H1 (cell line): ENCODE data around the gene PRKCH. TPM values are rescaled to one million over a fixed set of nuclear protein-coding genes. Genes with fewer than 3 reads are reported as not detected.

Experiments
- CTCF ChIA-PET: fragments of 300-600 bp; sonication (Branson Sonifier 250); formaldehyde crosslinking; loops from one replicate; lab custom pipeline; 2021; ENCODE audit not compliant: partially characterized antibody; lab: Charles Lee
- POLR2A ChIA-PET: fragments of 300-600 bp; sonication (Branson Sonifier 250); formaldehyde crosslinking; loops from one replicate; lab custom pipeline; 2021; ENCODE audit warnings: inconsistent platforms; ENCODE audit not compliant: partially characterized antibody; lab: Charles Lee
- DNase-seq, 2 experiments: peaks; one replicate each; pipeline versions ENCODE4 v3.0.0 to v3.0.0-alpha.2; 2010 to 2022; ENCODE audit warnings: low spot score in 2 of 2, low read depth in 1 of 2, mixed read lengths in 1 of 2
- FAIRE-seq: peaks from 2 replicates; lab custom pipeline; 2011; peaks lifted over from hg19 to GRCh38; lab: Jason Lieb, UNC
- H2AFZ ChIP-seq: 2 replicates; pipeline ENCODE4 v1.8.1; 2012; ENCODE audit warnings: low read length, inconsistent platforms
- H2AK5ac ChIP-seq: 2 replicates; pipeline ENCODE4 v1.6.1; 2013; ENCODE audit warnings: low read depth, low read length
- H2BK120ac ChIP-seq: replicated peaks from 2 replicates; pipeline ENCODE3; 2013; ENCODE audit warnings: low read depth, low read length, inconsistent platforms
- H2BK12ac ChIP-seq: 2 replicates; pipeline ENCODE4 v1.6.1; 2013; ENCODE audit warnings: low read depth, low read length
- H2BK15ac ChIP-seq: 2 replicates; pipeline ENCODE4 v1.6.1; 2013; ENCODE audit warnings: low read length
- H2BK20ac ChIP-seq: 2 replicates; pipeline ENCODE4 v1.6.1; 2013; ENCODE audit warnings: low read length
- H2BK5ac ChIP-seq: 2 replicates; pipeline ENCODE4 v1.6.1; 2013; ENCODE audit warnings: low read depth, low read length
- H3K14ac ChIP-seq: 2 replicates; pipeline ENCODE4 v1.6.1; 2013; ENCODE audit warnings: inconsistent platforms; ENCODE audit not compliant: insufficient read length
- H3K18ac ChIP-seq: 2 replicates; pipeline ENCODE4 v1.6.1; 2013; ENCODE audit warnings: low read length; ENCODE audit errors: extremely low read depth
- H3K23ac ChIP-seq: 2 replicates; pipeline ENCODE4 v1.6.1; 2013; ENCODE audit warnings: inconsistent platforms; ENCODE audit not compliant: insufficient read length
- H3K23me2 ChIP-seq: 2 replicates; pipeline ENCODE4 v1.6.1; 2013; ENCODE audit warnings: low read depth, low read length
- H3K27ac ChIP-seq: 2 replicates; pipeline ENCODE4 v1.6.1; 2011; ENCODE audit warnings: low read depth, low read length, inconsistent platforms
- H3K27me3 ChIP-seq, 4 experiments: replicated peaks in 1 of 4; 1 replicate in 1 of 4; 2 replicates in 3 of 4; pipeline versions ENCODE4 v1.6.1 to v1.8.1; 2011 to 2013; ENCODE audit warnings: low read length in 3 of 4, mild to moderate bottlenecking in 3 of 4, inconsistent platforms in 2 of 4, mixed read lengths in 2 of 4, moderate library complexity in 1 of 4; ENCODE audit not compliant: control insufficient read depth in 3 of 4, insufficient read depth in 3 of 4; ENCODE audit errors: extremely low read depth in 1 of 4
- H3K36me3 ChIP-seq, 4 experiments: 2 replicates each; pipeline versions ENCODE4 v1.6.1 to v1.8.1; 2011 to 2013; ENCODE audit warnings: mild to moderate bottlenecking in 4 of 4, low read length in 3 of 4, moderate library complexity in 2 of 4, control low read depth in 1 of 4, inconsistent platforms in 1 of 4; ENCODE audit not compliant: insufficient read depth in 4 of 4, control insufficient read depth in 2 of 4
- H3K4ac ChIP-seq: replicated peaks from 2 replicates; pipeline ENCODE3; 2013; ENCODE audit warnings: low read length, low read depth, mixed read lengths, inconsistent platforms; ENCODE audit not compliant: insufficient read length
- H3K4me1 ChIP-seq, 4 experiments: replicated peaks in 1 of 4; 1 replicate in 1 of 4; 2 replicates in 3 of 4; pipeline versions ENCODE4 v1.6.1 to v1.8.1; 2011 to 2013; ENCODE audit warnings: low read length in 3 of 4, inconsistent platforms in 2 of 4, mixed read lengths in 1 of 4; ENCODE audit not compliant: insufficient read depth in 4 of 4, control insufficient read depth in 3 of 4
- H3K4me2 ChIP-seq, 2 experiments: 2 replicates each; pipeline versions ENCODE4 v1.6.1 to v1.8.1; 2011 to 2013; ENCODE audit warnings: low read depth in 2 of 2, low read length in 2 of 2, control low read depth in 1 of 2, inconsistent platforms in 1 of 2, mild to moderate bottlenecking in 1 of 2; ENCODE audit not compliant: insufficient read depth in 1 of 2
- H3K4me3 ChIP-seq, 4 experiments: fragments of 200-600, 300-600 bp in 1 of 4; sonication (generic), shearing (Covaris generic), sonication (Bioruptor Twin) in 1 of 4; 2 replicates each; pipeline versions ENCODE4 v1.5.1 to v1.8.1; 2011 to 2016; ENCODE audit warnings: low read length in 4 of 4, low read depth in 3 of 4, control low read depth in 2 of 4, inconsistent platforms in 2 of 4, mild to moderate bottlenecking in 2 of 4, mixed read lengths in 1 of 4, moderate library complexity in 1 of 4; ENCODE audit not compliant: insufficient read depth in 2 of 4; ENCODE audit errors: extremely low read depth in 1 of 4
- H3K56ac ChIP-seq: replicated peaks from 2 replicates; pipeline ENCODE3; 2013; ENCODE audit warnings: low read depth, mild to moderate bottlenecking, mixed read lengths, low read length, inconsistent platforms; ENCODE audit not compliant: insufficient read length
- H3K79me1 ChIP-seq: 2 replicates; pipeline ENCODE4 v1.6.1; 2013; ENCODE audit warnings: low read depth, low read length, control low read depth
- H3K79me2 ChIP-seq, 2 experiments: 2 replicates each; pipeline versions ENCODE4 v1.6.1 to v1.8.1; 2012 to 2013; ENCODE audit warnings: low read length in 2 of 2, mild to moderate bottlenecking in 2 of 2, inconsistent platforms in 1 of 2; ENCODE audit not compliant: insufficient read depth in 2 of 2, control insufficient read depth in 1 of 2
- H3K9ac ChIP-seq, 4 experiments: replicated peaks in 1 of 4; 1 replicate in 1 of 4; 2 replicates in 3 of 4; pipeline versions ENCODE4 v1.6.1 to v1.8.1; 2011 to 2013; ENCODE audit warnings: low read depth in 3 of 4, low read length in 3 of 4, control low read depth in 2 of 4, mild to moderate bottlenecking in 2 of 4, moderate library complexity in 2 of 4, inconsistent platforms in 1 of 4; ENCODE audit errors: extremely low read depth in 1 of 4
- H3K9me3 ChIP-seq, 2 experiments: 2 replicates each; pipeline versions ENCODE4 v1.6.1 to v1.8.1; 2012 to 2013; ENCODE audit warnings: mild to moderate bottlenecking in 2 of 2, moderate library complexity in 2 of 2, control low read depth in 1 of 2, inconsistent platforms in 1 of 2, low read depth in 1 of 2, low read length in 1 of 2, mixed read lengths in 1 of 2; ENCODE audit not compliant: insufficient read depth in 2 of 2
- H4K20me1 ChIP-seq, 2 experiments: replicated peaks in 1 of 2; 2 replicates each; pipeline versions ENCODE3 to v1.8.1; 2011 to 2013; ENCODE audit warnings: inconsistent platforms in 2 of 2, low read length in 2 of 2, mild to moderate bottlenecking in 1 of 2; ENCODE audit not compliant: insufficient read depth in 2 of 2, control insufficient read depth in 1 of 2
- H4K5ac ChIP-seq: 2 replicates; pipeline ENCODE4 v1.6.1; 2013; ENCODE audit warnings: low read length, low read depth, mixed read lengths, inconsistent platforms; ENCODE audit not compliant: insufficient read length
- H4K8ac ChIP-seq: 2 replicates; pipeline ENCODE4 v1.8.0; 2013; ENCODE audit warnings: mild to moderate bottlenecking, moderate library complexity, low read length, inconsistent platforms; ENCODE audit not compliant: insufficient read depth; ENCODE audit errors: extremely low read depth
- H4K91ac ChIP-seq: replicated peaks from 2 replicates; pipeline ENCODE3; 2013; ENCODE audit warnings: low read length, mixed read lengths, inconsistent platforms; ENCODE audit not compliant: insufficient read length
- ASH2L ChIP-seq: fragments of 200-600, 300-600 bp; sonication (generic); IDR thresholded peaks from one replicate; pipeline ENCODE4 v1.7.1; 2017; ENCODE audit warnings: low read length
- BCL11A ChIP-seq, 2 experiments: IDR thresholded peaks; one replicate each; pipeline ENCODE4 v1.6.1; 2011; ENCODE audit warnings: low read depth in 2 of 2, low read length in 2 of 2, mild to moderate bottlenecking in 2 of 2
- CREB1 ChIP-seq: IDR thresholded peaks from 2 replicates; pipeline ENCODE4 v1.6.1; 2012; ENCODE audit warnings: inconsistent platforms
- KDM5A ChIP-seq: fragments of 200-600 bp; IDR thresholded peaks from 2 replicates; pipeline ENCODE4 v1.7.1; 2012; ENCODE audit warnings: mild to moderate bottlenecking, low read length, inconsistent platforms, mixed read lengths
- MAX ChIP-seq: IDR thresholded peaks from 2 replicates; pipeline ENCODE4 v1.6.1; 2012; ENCODE audit warnings: inconsistent platforms
- NANOG ChIP-seq: IDR thresholded peaks from 2 replicates; pipeline ENCODE4 v1.6.1; 2011; ENCODE audit warnings: low read length, low read depth, mild to moderate bottlenecking, inconsistent platforms; ENCODE audit not compliant: insufficient read depth, poor library complexity, severe bottlenecking
- POLR2A ChIP-seq, 2 experiments: IDR thresholded peaks; 1 replicate in 1 of 2; 2 replicates in 1 of 2; pipeline ENCODE4 v1.6.1; 2011; ENCODE audit warnings: low read depth in 2 of 2, low read length in 2 of 2, mild to moderate bottlenecking in 2 of 2; ENCODE audit errors: control extremely low read depth in 1 of 2
- RXRA ChIP-seq: IDR thresholded peaks from 2 replicates; pipeline ENCODE4 v1.6.1; 2011; ENCODE audit warnings: low read depth, mild to moderate bottlenecking, low read length, moderate library complexity; ENCODE audit not compliant: insufficient read depth
- SIRT6 ChIP-seq: IDR thresholded peaks from one replicate; pipeline ENCODE4 v1.7.1; 2012; ENCODE audit warnings: low read length, inconsistent platforms
- TBP ChIP-seq: IDR thresholded peaks from 2 replicates; pipeline ENCODE4 v1.6.1; 2011; ENCODE audit warnings: low read depth, low read length, improper control_type of control experiment
- YY1 ChIP-seq: IDR thresholded peaks from 2 replicates; pipeline ENCODE4 v1.6.1; 2011; ENCODE audit warnings: low read depth, mild to moderate bottlenecking, low read length
- WGBS, 2 experiments: shearing (Covaris generic) in 1 of 2; methylation state at CpG; one replicate each; pipeline versions ENCODE4 v1.1.6 to v1.1.7; 2013 to 2015; ENCODE audit warnings: low lambda C conversion rate in 2 of 2, mixed read lengths in 2 of 2, inconsistent platforms in 1 of 2, low coverage in 1 of 2, missing lambda C conversion rate in 1 of 2; ENCODE audit not compliant: insufficient replicate concordance in 2 of 2, insufficient coverage in 1 of 2, insufficient read length in 1 of 2; ENCODE audit errors: extremely low coverage in 1 of 2, missing lambda C conversion rate in 1 of 2; 5-methylcytosine and 5-hydroxymethylcytosine counted together
- polyA plus RNA-seq, 7 experiments: library from polyadenylated mRNA; depleted of rRNA in 3 of 7; stranded (reverse) in 5 of 7; unstranded in 2 of 7; fragments of >200 nt in 5 of 7; fragments of 200-250 nt in 2 of 7; gene quantifications; 1 replicate in 5 of 7; 2 replicates in 1 of 7; 4 replicates in 1 of 7; pipeline versions ENCODE4 v1.2.1 to v1.2.3, GENCODE V29; 2011 to 2013; ENCODE audit warnings: missing spikeins in 2 of 7, mixed read lengths in 2 of 7
- total RNA-seq: library from RNA; stranded (reverse); fragmentation: NEBNext Ultra II Directional; extraction: Animal tissue kit (Norgen Biotek cat#: 25700); gene quantifications from 2 replicates; pipeline ENCODE4 v1.2.1, GENCODE V29; 2021

PRKCH gene
- total and polyA plus RNA-seq, 2 of the 8 experiments (the other 6 are each of a cell fraction or from before 2014, with no cell fraction given), result 6.4 to 7.0 TPM

DNA sequence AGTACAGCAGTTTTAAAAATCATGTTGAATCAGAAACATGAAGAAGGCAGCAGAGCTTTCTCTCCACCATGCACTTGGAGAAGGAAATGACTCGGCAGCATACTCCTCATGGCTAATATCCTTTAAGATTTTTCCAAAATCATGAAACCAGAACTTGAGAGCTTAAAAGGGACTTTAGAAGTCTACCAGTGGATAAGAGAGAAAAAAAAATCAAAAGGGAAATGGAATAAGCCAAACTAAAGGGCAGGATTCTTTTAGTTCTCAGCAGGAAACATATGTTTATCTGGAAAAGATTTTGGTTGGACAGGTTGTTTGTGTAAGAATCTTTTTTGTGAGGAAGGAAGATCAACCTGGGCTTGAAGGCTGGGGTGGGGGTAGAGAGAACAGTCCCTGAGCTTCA is 111.8 kb downstream of the PRKCH start:
- no peak for DNase-seq
- H3K4ac ChIP-seq, result no peak overlapping the region
- no peak overlapping the region for H3K14ac ChIP-seq
- H3K18ac ChIP-seq, result no peak overlapping the region
- no peak overlapping the region for H2AFZ ChIP-seq
- H3K4me3 ChIP-seq, result no peak overlapping the region
- H2BK15ac ChIP-seq, result no peak overlapping the region
- H3K9me3 ChIP-seq, result peaks cover 0 to 6% of the 10 kb centered on the region in 2 experiments; a peak in 1 of 4 replicates
- TF ChIP-seq BCL11A (IDR thresholded peaks at IDR 0.05; ENCODE audit: low read depth in 2 of 2, low read length in 2 of 2), result no peak
- no peak for TF ChIP-seq RXRA
- no peak for TF ChIP-seq CREB1
- no peak for TF ChIP-seq YY1
- no peak for TF ChIP-seq TBP
- TF ChIP-seq KDM5A, result no peak
- no peak for TF ChIP-seq MAX
- TF ChIP-seq ASH2L, result no peak
- no peak for TF ChIP-seq POLR2A (IDR thresholded peaks at IDR 0.05; ENCODE audit: control extremely low read depth in 1 of 2, low read depth in 2 of 2, low read length in 2 of 2)
- TF ChIP-seq SIRT6, result no peak
- TF ChIP-seq NANOG, result no peak
- TF ChIP-seq, all 59 proteins: peak for 0
- no peak overlapping the region for H3K27ac ChIP-seq
- no peak overlapping the region for H2BK5ac ChIP-seq
- no peak overlapping the region for H3K9ac ChIP-seq
- no peak for FAIRE-seq
- no peaks in the 10 kb centered on the region for H3K23me2 ChIP-seq
- no peaks in the 10 kb centered on the region for H3K79me2 ChIP-seq
- no peak overlapping the region for H2AK5ac ChIP-seq
- H4K5ac ChIP-seq, result no peak overlapping the region
- H3K27me3 ChIP-seq, result no peaks in the 10 kb centered on the region
- 86% methylated on average over 1 of the region's 1 CpG; no CpG with 5 or more reads in 1 of the 2 experiments for WGBS, 2 experiments
- H3K4me2 ChIP-seq, result no peak overlapping the region
- no peak overlapping the region for H2BK12ac ChIP-seq
- H4K20me1 ChIP-seq, result no peaks in the 10 kb centered on the region
- H4K8ac ChIP-seq, result no peak overlapping the region
- H2BK20ac ChIP-seq, result no peak overlapping the region
- H3K4me1 ChIP-seq, result peaks cover 0 to 5% (median 0%) of the 10 kb centered on the region in 4 experiments; a peak in 1 of 7 replicates
- H3K56ac ChIP-seq, result no peak overlapping the region
- POLR2A ChIA-PET, result interaction anchor here (0.8 kb wide), 1 partner anchor 11 kb away, joined by 3 read pairs; no protein-coding TSS in a partner anchor
- H2BK120ac ChIP-seq, result no peak overlapping the region
- H3K79me1 ChIP-seq, result no peaks in the 10 kb centered on the region
- CTCF ChIA-PET, result interaction anchor here (1.3 to 1.5 kb wide), 3 partner anchors 37 to 404 kb away, joined by 3 to 6 read pairs (median 4); no protein-coding TSS in a partner anchor
- H3K23ac ChIP-seq, result no peak overlapping the region
- no peaks in the 10 kb centered on the region for H3K36me3 ChIP-seq
- no peak overlapping the region for H4K91ac ChIP-seq
